ENCODE measurements around the gene EML6. TPM values are rescaled to one million over a fixed set of nuclear protein-coding genes. Genes with fewer than 3 reads are reported as not detected.

The EML6 gene
- total RNA-seq, 1 experiment from 2014 or later, result 5.2 TPM

GRCh38 chr2:54916637-54917036 lies 193.2 kb downstream of the EML6 start:
- intact Hi-C loops (cut with micrococcal nuclease; ENCODE audit: unreplicated experiment), result no loop called here
- ChIA-PET CTCF (no interaction called here), POLR2A (no interaction called here)
- no peaks in the 10 kb centered on the region for H3K4me1 ChIP-seq
- no peak for TF ChIP-seq CTCF (IDR thresholded peaks at IDR 0.05; ENCODE audit: insufficient read depth in 1 of 2, low read depth in 1 of 2, low read length in 1 of 2, severe bottlenecking in 1 of 2, unreplicated experiment in 1 of 2)
- Mint-ChIP-seq H3K4me1 (ENCODE audit: low read depth, unreplicated experiment) (no peaks in the 10 kb centered on the region), H3K9me3 (ENCODE audit: unreplicated experiment) (peaks cover 20% of the 10 kb centered on the region), H3K27me3 (ENCODE audit: insufficient read depth, unreplicated experiment) (no peaks in the 10 kb centered on the region), H3K4me3 (ENCODE audit: unreplicated experiment) (no peak overlapping the region), H3K27ac (ENCODE audit: unreplicated experiment) (no peak overlapping the region), H3K36me3 (ENCODE audit: insufficient read depth, unreplicated experiment) (no peaks in the 10 kb centered on the region)
- no peak for DNase-seq
- no TSS peak for BruUV-seq (replicated peaks)
- no peaks in the 10 kb centered on the region for H3K36me3 ChIP-seq (ENCODE audit: control insufficient read depth, insufficient read depth, low read length)
- H3K27me3 ChIP-seq (replicated peaks; ENCODE audit: control insufficient read depth, insufficient read depth, low read length), result no peaks in the 10 kb centered on the region
- no peaks in the 10 kb centered on the region for H3K9me3 ChIP-seq
- no peak overlapping the region for H3K4me3 ChIP-seq (ENCODE audit: low read depth, low read length)

- no peaks in the 10 kb centered on the region for H3K36me3 ChIP-seq (ENCODE audit: control insufficient read depth, insufficient read depth, low read length)
- Mint-ChIP-seq H3K27me3 (ENCODE audit: insufficient read depth, unreplicated experiment) (no peaks in the 10 kb centered on the region), H3K36me3 (ENCODE audit: insufficient read depth, unreplicated experiment) (no peaks in the 10 kb centered on the region), H3K4me1 (ENCODE audit: low read depth, unreplicated experiment) (no peaks in the 10 kb centered on the region), H3K9me3 (ENCODE audit: unreplicated experiment) (peaks cover 20% of the 10 kb centered on the region), H3K4me3 (ENCODE audit: unreplicated experiment) (no peak overlapping the region), H3K27ac (ENCODE audit: unreplicated experiment) (no peak overlapping the region)
- no peaks in the 10 kb centered on the region for H3K27me3 ChIP-seq (replicated peaks; ENCODE audit: control insufficient read depth, insufficient read depth, low read length)
- DNase-seq, result no peak
- TF ChIP-seq CTCF (IDR thresholded peaks at IDR 0.05; ENCODE audit: insufficient read depth in 1 of 2, low read depth in 1 of 2, low read length in 1 of 2, severe bottlenecking in 1 of 2, unreplicated experiment in 1 of 2), result no peak
- BruUV-seq (replicated peaks), result no TSS peak
- ChIA-PET CTCF (no interaction called here), POLR2A (no interaction called here)
- no peak overlapping the region for H3K4me3 ChIP-seq (ENCODE audit: low read depth, low read length)
- no peaks in the 10 kb centered on the region for H3K9me3 ChIP-seq
- H3K4me1 ChIP-seq, result no peaks in the 10 kb centered on the region
- intact Hi-C loops (cut with micrococcal nuclease; ENCODE audit: unreplicated experiment), result no loop called here
Measured at GRCh38 chr2:54918647-54919280, 195.3 kb downstream of the EML6 start.

GRCh38 chr2:54920660-54921059 lies 197.2 kb downstream of the EML6 start:
- Histone ChIP-seq H3K4me1 (no peaks in the 10 kb centered on the region), H3K9me3 (no peaks in the 10 kb centered on the region), H3K27me3 (replicated peaks; ENCODE audit: control insufficient read depth, insufficient read depth, low read length) (no peaks in the 10 kb centered on the region), H3K36me3 (ENCODE audit: control insufficient read depth, insufficient read depth, low read length) (no peaks in the 10 kb centered on the region), H3K4me3 (ENCODE audit: low read depth, low read length) (no peak overlapping the region)
- Mint-ChIP-seq H3K4me1 (ENCODE audit: low read depth, unreplicated experiment) (no peaks in the 10 kb centered on the region), H3K4me3 (ENCODE audit: unreplicated experiment) (no peak overlapping the region), H3K9me3 (ENCODE audit: unreplicated experiment) (peaks cover 20% of the 10 kb centered on the region), H3K27me3 (ENCODE audit: insufficient read depth, unreplicated experiment) (no peaks in the 10 kb centered on the region), H3K27ac (ENCODE audit: unreplicated experiment) (no peak overlapping the region), H3K36me3 (ENCODE audit: insufficient read depth, unreplicated experiment) (no peaks in the 10 kb centered on the region)
- intact Hi-C loops (cut with micrococcal nuclease; ENCODE audit: unreplicated experiment), result no loop called here
- POLR2A ChIA-PET, result no interaction called here
- DNase-seq, result no peak
- no peak for TF ChIP-seq CTCF (IDR thresholded peaks at IDR 0.05; ENCODE audit: insufficient read depth in 1 of 2, low read depth in 1 of 2, low read length in 1 of 2, severe bottlenecking in 1 of 2, unreplicated experiment in 1 of 2)
- CTCF ChIA-PET, result no interaction called here
- BruUV-seq (replicated peaks), result no TSS peak

All from Caco-2 (cell line).